GM12873 (cell line): ENCODE measurements around the gene CATSPERZ.

ENCODE experiments used
- TF ChIP-seq, protein P1 (sequence below): IDR thresholded peaks from 2 replicates; pipeline ENCODE4 v1.5.1; 2012; ENCODE audit warnings: low read depth, mild to moderate bottlenecking, moderate library complexity, low read length, control low read depth; ENCODE audit not compliant: insufficient read depth; ENCODE audit errors: missing control alignments

The CATSPERZ gene

DNA sequence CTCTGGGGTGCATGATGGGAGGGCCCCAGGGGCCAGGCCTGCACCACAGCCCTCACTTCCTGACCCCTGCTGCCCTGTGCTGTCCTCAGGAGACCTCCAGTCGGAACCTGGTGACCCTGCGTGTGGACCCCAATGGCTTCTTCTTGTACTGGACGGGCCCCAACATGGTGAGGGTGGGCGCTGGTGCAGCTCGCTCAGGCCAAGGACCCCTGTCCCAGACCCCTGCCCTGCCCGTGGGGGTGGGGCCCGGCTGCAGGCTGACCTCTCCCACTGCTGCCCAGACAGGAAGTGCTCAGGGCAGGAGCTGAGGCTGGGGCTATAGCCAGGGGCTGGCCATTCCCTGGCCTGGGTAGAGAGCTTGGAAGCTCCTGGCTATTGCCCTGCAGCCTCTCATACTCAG, 45.8 kb upstream of the CATSPERZ start:
- TF ChIP-seq, protein P1, sequence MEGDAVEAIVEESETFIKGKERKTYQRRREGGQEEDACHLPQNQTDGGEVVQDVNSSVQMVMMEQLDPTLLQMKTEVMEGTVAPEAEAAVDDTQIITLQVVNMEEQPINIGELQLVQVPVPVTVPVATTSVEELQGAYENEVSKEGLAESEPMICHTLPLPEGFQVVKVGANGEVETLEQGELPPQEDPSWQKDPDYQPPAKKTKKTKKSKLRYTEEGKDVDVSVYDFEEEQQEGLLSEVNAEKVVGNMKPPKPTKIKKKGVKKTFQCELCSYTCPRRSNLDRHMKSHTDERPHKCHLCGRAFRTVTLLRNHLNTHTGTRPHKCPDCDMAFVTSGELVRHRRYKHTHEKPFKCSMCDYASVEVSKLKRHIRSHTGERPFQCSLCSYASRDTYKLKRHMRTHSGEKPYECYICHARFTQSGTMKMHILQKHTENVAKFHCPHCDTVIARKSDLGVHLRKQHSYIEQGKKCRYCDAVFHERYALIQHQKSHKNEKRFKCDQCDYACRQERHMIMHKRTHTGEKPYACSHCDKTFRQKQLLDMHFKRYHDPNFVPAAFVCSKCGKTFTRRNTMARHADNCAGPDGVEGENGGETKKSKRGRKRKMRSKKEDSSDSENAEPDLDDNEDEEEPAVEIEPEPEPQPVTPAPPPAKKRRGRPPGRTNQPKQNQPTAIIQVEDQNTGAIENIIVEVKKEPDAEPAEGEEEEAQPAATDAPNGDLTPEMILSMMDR, result no peak

DNA sequence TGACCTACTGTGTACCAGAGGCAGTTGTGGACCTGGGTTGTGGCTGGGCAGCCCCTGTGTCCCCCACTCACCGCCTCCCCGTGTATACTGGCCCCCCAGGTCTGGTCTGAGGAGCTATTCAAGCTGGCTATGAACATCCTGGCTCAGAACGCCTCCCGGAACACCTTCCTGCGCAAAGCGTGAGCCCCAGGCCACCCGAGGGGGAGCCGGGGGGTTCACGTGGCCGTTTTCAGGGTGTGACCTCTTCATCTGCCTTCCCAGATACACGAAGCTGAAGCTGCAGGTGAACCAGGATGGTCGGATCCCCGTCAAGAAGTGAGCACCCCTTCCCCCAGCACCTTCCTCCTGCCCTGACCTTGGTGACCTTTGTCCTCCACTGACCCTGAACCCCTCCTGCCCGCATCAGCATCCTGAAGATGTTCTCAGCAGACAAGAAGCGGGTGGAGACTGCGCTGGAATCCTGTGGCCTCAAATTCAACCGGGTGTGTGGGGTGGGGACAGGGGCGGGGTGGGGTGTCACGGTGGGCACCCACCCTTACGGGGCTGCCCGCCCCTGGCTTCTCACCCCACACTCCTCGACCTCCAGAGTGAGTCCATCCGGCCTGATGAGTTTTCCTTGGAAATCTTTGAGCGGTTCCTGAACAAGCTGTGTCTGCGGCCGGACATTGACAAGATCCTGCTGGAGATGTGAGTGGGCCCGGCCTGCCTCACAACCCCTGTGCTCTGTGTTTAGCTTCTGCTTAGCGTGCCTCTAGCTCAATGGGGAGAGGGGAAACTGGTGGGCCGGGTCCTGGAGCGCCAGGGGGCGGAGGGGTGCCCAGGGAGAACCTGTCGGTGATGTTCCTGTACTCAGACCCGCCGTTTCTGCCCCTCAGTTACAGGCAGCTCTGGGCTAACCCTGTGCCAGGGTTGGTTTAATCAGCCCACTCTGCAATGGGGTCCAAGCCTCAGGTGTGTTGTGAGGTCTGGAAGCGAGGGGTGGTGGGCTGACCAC, 44.7 kb upstream of the CATSPERZ start:
- TF ChIP-seq, protein P1, result no peak

DNA sequence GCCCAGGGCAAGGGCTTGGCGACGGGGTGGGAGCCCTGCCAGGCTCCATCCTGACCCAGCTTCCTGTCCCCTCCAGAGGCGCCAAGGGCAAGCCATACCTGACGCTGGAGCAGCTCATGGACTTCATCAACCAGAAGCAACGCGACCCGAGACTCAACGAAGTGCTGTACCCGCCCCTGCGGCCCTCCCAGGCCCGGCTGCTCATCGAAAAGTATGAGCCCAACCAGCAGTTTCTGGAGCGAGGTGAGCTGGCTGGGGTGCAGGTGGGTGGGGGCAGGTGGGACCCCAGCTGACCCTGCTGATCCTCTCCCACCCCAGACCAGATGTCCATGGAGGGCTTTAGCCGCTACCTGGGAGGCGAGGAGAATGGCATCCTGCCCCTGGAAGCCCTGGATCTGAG, 43.9 kb upstream of the CATSPERZ start:
- TF ChIP-seq, protein P1, result no peak

DNA sequence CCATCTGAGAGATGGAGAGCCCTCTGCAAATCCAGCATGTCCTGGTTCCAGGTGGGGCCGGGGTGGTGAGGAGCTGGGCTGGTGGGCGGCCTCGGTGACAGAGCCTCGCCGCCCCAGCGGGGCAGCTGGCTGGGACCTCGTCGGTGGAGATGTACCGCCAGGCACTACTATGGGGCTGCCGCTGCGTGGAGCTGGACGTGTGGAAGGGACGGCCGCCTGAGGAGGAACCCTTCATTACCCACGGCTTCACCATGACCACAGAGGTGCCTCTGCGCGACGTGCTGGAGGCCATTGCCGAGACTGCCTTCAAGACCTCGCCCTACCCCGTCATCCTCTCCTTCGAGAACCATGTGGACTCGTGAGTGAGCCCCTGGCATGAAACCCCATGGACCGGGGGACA, 41.8 kb upstream of the CATSPERZ start:
- TF ChIP-seq, protein P1, result no peak

DNA sequence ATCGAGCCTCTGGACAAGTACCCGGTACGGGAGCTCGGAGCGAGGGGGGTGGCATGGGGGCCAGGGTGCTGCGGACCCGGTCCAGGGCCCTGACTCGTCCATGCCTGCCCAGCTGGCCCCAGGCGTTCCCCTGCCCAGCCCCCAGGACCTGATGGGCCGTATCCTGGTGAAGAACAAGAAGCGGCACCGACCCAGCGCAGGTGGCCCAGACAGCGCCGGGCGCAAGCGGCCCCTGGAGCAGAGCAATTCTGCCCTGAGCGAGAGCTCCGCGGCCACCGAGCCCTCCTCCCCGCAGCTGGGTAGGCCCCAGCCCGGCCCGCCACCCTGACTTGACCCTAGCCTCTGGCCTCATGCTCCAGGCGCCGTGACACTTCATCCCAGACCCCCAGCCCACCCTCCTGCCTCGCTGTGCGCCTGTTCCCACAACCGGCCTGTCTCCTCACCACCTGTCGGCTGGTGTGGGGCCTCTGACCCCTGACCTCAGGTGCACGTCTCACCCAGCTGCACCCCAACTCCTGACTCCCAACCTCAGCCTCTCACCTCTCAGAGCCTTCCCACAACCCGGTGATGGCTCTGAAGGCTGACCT, 41.1 kb upstream of the CATSPERZ start:
- TF ChIP-seq, protein P1, result no peak

DNA sequence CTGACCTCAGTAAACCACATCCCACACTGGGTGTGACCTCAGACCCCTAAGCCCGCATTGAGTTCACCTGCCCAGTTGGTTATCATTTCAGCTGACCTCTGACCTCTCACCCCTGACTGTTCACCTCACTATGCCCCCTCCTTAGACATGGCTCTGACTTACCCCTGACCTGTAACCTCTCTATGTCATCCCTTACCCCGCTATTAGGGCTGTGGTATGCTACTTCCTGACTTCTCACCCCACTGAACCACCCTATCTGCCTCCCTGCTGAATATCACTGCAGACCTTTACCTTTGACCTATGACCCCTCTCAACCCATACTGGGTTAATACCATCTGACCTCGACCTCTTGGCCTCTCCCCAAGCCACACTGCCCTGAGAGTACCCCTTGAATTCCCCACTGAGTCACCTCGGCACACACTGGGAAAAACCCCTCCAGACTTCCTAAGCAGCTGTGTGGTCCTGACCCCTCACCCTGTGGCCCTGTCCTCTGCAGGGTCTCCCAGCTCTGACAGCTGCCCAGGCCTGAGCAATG, 40.6 kb upstream of the CATSPERZ start:
- TF ChIP-seq, protein P1, result no peak

DNA sequence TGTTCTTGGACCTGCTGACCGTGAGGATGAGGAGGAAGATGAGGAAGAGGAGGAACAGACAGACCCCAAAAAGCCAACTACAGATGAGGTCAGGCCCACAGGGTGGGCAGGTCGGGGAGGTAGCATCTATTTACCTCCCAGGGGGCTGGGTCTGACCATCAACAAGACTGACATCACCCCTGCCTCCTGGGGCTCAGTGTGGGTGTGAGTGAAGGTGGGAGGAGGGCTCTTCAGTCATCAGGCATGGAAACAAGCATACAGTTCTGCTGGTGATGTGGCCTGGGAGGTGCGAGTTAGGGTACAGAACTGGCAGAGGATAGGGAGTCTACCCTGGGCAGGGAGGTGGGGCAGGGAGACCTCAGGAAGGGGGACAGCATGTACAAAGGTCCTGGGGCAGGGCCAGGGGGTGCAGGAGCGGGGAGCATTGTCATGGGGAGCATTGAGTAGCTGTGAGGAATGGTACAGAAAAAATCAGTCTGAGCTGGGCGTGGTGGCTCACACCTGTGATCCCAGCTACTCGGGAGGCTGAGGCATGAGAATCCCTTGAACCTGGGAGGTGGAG, 39.9 kb upstream of the CATSPERZ start:
- TF ChIP-seq, protein P1, result no peak
